Measurements from ENCODE around the gene NLRP3. TPM values are rescaled to one million over a fixed set of nuclear protein-coding genes. Genes with fewer than 3 reads are reported as not detected.

NLRP3 gene
- total and polyA plus RNA-seq, 2 donors (not counting 1 experiment from before 2014, with no cell fraction given) = 1.4 to 1.7 TPM

DNA sequence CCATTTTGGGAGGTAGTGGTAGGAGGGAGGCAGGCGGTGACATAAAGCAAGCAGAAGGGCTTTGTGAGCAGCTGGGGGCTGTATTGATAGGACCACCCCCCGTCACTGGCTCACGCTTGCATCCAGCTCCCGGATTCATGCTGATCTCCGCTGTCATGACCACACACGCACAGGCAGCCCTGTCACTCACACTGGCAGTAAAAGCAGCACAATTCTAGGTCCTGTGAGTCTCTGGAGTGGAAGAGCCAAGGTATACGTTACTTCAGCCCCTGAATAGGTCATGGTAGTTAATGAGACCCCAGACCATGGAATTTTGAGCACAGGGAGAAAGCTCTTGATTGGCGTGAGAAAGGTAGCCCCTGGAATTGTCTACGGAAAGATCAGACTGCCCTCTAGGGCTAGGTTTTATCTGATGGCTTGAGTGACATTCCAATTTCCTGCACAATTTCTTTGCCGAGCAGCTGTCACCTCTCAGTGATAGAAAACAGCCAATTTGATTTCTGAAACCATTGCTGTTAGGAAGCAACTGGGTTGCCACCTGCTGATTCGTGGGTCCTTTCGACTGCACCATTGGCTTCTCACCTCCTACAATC, 36.6 kb downstream of the NLRP3 start:
- Mint-ChIP-seq H3K4me3 (no peak overlapping the region), H3K27ac (no peak overlapping the region), H3K4me1 (no peaks in the 10 kb centered on the region), H3K27me3 (peaks cover 13% of the 10 kb centered on the region), H3K9me3 (ENCODE audit: insufficient read depth) (no peaks in the 10 kb centered on the region)
- Histone ChIP-seq H3K27ac (ENCODE audit: low read length in 2 of 2) (no peak overlapping the region), H3K9ac (ENCODE audit: low read length) (no peak overlapping the region), H2AFZ (ENCODE audit: insufficient read depth, low read depth, low read length, poor library complexity, severe bottlenecking) (no peak overlapping the region), H3K9me3 (ENCODE audit: control extremely low read depth in 1 of 3, control insufficient read depth in 2 of 3, insufficient read depth in 1 of 3, low read length in 2 of 3) (no peaks in the 10 kb centered on the region), H3K4me1 (ENCODE audit: control insufficient read depth in 2 of 2, insufficient read depth in 2 of 2, low read length in 2 of 2) (no peaks in the 10 kb centered on the region), H3K4me3 (ENCODE audit: control extremely low read depth in 1 of 5, extremely low read depth in 1 of 5, insufficient read depth in 1 of 5, low read depth in 2 of 5, low read length in 4 of 5) (no peak overlapping the region), H3K4me2 (replicated peaks; ENCODE audit: low read depth, low read length, poor library complexity, severe bottlenecking) (no peak overlapping the region), H3K79me2 (ENCODE audit: control insufficient read depth, insufficient read depth, low read length) (no peaks in the 10 kb centered on the region), H3K36me3 (replicated peaks in 1 of 2; ENCODE audit: control extremely low read depth in 1 of 2, control insufficient read depth in 1 of 2, extremely low read depth in 1 of 2, insufficient read depth in 2 of 2, low read length in 1 of 2) (no peaks in the 10 kb centered on the region), H3K27me3 (replicated peaks in 1 of 4; ENCODE audit: control extremely low read depth in 1 of 4, control insufficient read depth in 3 of 4, insufficient read depth in 4 of 4, low read length in 3 of 4) (peaks cover 0 to 2% (median 0%) of the 10 kb centered on the region in 4 experiments), H4K20me1 (ENCODE audit: control insufficient read depth, insufficient read depth, low read length, poor library complexity, severe bottlenecking) (no peaks in the 10 kb centered on the region)
- POLR2A ChIA-PET = interaction anchor here (0.6 kb wide), 1 partner anchor 374 kb away, joined by 3 read pairs; the partner anchor contains the start of gene ZNF670
- ATAC-seq (ENCODE audit: low read depth) = no peak
- DNase-seq = no peak
- CTCF ChIA-PET = no interaction called here
- intact Hi-C loops (cut with micrococcal nuclease) = no loop called here
- 88% methylated on average over 10 of the region's 12 CpGs for WGBS (ENCODE audit: insufficient coverage)
- TF ChIP-seq, protein P1, sequence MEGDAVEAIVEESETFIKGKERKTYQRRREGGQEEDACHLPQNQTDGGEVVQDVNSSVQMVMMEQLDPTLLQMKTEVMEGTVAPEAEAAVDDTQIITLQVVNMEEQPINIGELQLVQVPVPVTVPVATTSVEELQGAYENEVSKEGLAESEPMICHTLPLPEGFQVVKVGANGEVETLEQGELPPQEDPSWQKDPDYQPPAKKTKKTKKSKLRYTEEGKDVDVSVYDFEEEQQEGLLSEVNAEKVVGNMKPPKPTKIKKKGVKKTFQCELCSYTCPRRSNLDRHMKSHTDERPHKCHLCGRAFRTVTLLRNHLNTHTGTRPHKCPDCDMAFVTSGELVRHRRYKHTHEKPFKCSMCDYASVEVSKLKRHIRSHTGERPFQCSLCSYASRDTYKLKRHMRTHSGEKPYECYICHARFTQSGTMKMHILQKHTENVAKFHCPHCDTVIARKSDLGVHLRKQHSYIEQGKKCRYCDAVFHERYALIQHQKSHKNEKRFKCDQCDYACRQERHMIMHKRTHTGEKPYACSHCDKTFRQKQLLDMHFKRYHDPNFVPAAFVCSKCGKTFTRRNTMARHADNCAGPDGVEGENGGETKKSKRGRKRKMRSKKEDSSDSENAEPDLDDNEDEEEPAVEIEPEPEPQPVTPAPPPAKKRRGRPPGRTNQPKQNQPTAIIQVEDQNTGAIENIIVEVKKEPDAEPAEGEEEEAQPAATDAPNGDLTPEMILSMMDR (IDR thresholded peaks at IDR 0.05) = no peak
- no peak for TF ChIP-seq EZH2 (IDR thresholded peaks at IDR 0.05; ENCODE audit: borderline replicate concordance, insufficient read depth, low read depth, low read length, poor library complexity, severe bottlenecking)

DNA sequence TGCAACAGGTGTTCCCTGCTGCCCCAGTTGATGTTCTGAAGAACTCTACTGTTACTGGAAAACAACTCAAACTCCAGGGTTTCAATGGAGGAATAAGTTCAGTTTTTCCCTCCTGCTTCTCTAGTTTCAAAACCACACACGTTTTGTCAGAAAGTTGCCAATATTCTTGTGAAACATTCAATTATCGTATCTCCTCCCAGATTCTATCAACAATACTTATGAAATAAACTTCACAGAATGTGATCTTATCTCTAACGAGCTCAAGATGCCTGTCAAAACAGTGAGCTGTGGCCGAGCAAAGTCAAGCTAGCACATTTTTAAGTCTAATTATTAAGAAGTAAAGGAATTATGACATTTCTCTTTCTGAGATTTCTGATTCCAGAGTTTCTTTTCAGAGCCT, 37.3 kb downstream of the NLRP3 start:
- Histone ChIP-seq H3K4me2 (replicated peaks; ENCODE audit: low read depth, low read length, poor library complexity, severe bottlenecking) (no peak overlapping the region), H3K4me1 (ENCODE audit: control insufficient read depth in 2 of 2, insufficient read depth in 2 of 2, low read length in 2 of 2) (no peaks in the 10 kb centered on the region), H3K9me3 (ENCODE audit: control extremely low read depth in 1 of 3, control insufficient read depth in 2 of 3, insufficient read depth in 1 of 3, low read length in 2 of 3) (no peaks in the 10 kb centered on the region), H2AFZ (ENCODE audit: insufficient read depth, low read depth, low read length, poor library complexity, severe bottlenecking) (no peak overlapping the region), H3K27me3 (replicated peaks in 1 of 4; ENCODE audit: control extremely low read depth in 1 of 4, control insufficient read depth in 3 of 4, insufficient read depth in 4 of 4, low read length in 3 of 4) (peaks cover 0 to 2% (median 0%) of the 10 kb centered on the region in 4 experiments), H3K4me3 (ENCODE audit: control extremely low read depth in 1 of 5, extremely low read depth in 1 of 5, insufficient read depth in 1 of 5, low read depth in 2 of 5, low read length in 4 of 5) (no peak overlapping the region), H3K36me3 (replicated peaks in 1 of 2; ENCODE audit: control extremely low read depth in 1 of 2, control insufficient read depth in 1 of 2, extremely low read depth in 1 of 2, insufficient read depth in 2 of 2, low read length in 1 of 2) (no peaks in the 10 kb centered on the region), H3K79me2 (ENCODE audit: control insufficient read depth, insufficient read depth, low read length) (no peaks in the 10 kb centered on the region), H4K20me1 (ENCODE audit: control insufficient read depth, insufficient read depth, low read length, poor library complexity, severe bottlenecking) (no peaks in the 10 kb centered on the region), H3K9ac (ENCODE audit: low read length) (no peak overlapping the region), H3K27ac (ENCODE audit: low read length in 2 of 2) (no peak overlapping the region)
- ATAC-seq (ENCODE audit: low read depth) (no peak), DNase-seq (no peak)
- Mint-ChIP-seq H3K9me3 (ENCODE audit: insufficient read depth) (no peaks in the 10 kb centered on the region), H3K4me1 (no peaks in the 10 kb centered on the region), H3K27me3 (peaks cover 13% of the 10 kb centered on the region), H3K27ac (no peak overlapping the region), H3K4me3 (no peak overlapping the region)
- WGBS (ENCODE audit: insufficient coverage) = 25% methylated on average over 2 of the region's 4 CpGs
- ChIA-PET CTCF (no interaction called here), POLR2A (no interaction called here)
- intact Hi-C loops (cut with micrococcal nuclease) = no loop called here
- TF ChIP-seq, protein P1 (IDR thresholded peaks at IDR 0.05) = no peak
- TF ChIP-seq EZH2 (IDR thresholded peaks at IDR 0.05; ENCODE audit: borderline replicate concordance, insufficient read depth, low read depth, low read length, poor library complexity, severe bottlenecking) = no peak
